Measurements from ENCODE around the gene ADAMTSL1.

ADAMTSL1 gene

DNA sequence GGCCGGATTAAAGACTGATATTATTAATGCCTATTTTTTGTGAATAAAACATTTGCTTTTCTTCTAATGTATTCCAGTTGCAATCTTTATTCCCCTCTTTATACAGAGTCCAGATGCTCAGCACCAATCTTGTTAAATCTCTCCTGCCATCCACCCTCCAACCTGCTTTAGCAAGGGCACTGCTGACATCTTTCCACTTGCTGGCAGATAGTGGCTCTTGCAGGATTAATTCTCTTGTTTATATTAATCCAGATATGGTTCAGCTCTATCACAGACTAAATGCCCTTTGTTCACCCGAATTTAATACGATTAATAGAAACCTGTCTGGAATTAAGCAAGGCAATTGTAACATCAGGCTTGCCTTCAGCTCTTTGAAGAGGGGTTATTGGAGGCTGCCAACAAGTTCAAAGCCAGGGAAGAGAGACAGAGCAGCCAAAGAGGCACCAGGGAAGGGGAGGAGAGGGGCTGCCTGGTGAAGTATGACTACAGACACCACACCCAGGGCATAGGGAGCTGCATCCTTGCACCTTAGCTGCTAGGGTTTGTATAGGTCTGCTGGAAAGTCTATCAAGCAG lies 322.8 kb downstream of the ADAMTSL1 start:
- TF ChIP-seq, protein P1, sequence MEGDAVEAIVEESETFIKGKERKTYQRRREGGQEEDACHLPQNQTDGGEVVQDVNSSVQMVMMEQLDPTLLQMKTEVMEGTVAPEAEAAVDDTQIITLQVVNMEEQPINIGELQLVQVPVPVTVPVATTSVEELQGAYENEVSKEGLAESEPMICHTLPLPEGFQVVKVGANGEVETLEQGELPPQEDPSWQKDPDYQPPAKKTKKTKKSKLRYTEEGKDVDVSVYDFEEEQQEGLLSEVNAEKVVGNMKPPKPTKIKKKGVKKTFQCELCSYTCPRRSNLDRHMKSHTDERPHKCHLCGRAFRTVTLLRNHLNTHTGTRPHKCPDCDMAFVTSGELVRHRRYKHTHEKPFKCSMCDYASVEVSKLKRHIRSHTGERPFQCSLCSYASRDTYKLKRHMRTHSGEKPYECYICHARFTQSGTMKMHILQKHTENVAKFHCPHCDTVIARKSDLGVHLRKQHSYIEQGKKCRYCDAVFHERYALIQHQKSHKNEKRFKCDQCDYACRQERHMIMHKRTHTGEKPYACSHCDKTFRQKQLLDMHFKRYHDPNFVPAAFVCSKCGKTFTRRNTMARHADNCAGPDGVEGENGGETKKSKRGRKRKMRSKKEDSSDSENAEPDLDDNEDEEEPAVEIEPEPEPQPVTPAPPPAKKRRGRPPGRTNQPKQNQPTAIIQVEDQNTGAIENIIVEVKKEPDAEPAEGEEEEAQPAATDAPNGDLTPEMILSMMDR (conservative IDR thresholded peaks at IDR 0.05): no peak
- no peak overlapping the region for H3K27ac ChIP-seq

DNA sequence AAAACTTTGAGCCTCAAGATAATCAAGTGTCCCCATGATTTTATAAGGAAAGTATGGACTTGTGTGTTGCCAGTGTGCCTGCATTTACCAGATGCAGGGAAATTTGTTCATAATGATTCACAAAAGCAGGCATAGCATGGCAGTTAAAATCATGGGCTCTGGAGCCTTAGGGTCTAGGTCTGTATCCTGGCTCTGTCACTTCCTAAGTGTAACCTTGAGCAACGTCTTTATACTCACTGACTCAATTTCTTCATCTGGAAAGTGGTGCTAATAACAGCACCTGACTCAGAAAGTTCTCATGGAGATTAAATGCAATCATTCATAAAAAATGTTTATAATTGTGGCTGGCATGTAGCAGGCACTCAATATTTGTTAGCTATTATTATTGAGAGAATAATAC lies 324.2 kb downstream of the ADAMTSL1 start:
- no peak overlapping the region for H3K27ac ChIP-seq
- TF ChIP-seq, protein P1 (conservative IDR thresholded peaks at IDR 0.05): no peak

DNA sequence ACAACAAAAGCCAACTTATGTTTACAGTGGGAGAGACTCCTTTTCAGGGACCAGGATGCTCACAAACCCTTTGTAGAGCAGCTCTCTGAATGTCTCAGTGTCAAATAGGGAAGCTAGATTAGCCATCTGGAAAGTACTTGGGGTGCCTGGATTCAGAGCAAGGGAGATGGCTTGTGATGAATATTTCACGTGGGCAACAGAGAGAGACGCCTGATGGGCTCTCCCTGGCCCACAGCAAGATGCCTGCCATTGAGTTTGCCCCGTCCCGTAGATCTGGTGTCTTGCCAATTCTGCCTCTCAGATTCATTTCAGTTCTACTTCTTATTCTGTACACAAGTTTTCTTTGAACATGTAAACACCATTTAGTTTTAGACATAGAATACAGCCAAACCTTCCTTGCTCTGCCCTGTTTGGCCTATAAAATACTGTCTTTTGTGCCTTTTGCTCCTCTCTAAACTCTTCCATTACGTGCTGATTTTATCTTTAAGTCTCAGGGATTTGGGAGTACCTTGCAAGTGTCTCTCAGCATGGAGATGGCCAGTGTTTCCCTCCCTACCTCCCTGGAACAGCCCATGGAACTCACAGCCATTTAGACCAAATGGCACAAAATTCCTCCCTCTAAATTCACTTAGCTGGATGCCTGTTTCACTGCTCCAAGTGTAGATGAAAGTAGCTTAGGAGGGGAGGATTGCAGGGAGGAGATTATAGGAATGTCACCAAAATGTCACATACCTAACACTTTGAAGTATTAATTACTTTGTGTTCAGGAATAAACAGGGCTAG lies 324.7 kb downstream of the ADAMTSL1 start:
- no peak overlapping the region for H3K27ac ChIP-seq
- TF ChIP-seq, protein P1 (conservative IDR thresholded peaks at IDR 0.05): no peak

DNA sequence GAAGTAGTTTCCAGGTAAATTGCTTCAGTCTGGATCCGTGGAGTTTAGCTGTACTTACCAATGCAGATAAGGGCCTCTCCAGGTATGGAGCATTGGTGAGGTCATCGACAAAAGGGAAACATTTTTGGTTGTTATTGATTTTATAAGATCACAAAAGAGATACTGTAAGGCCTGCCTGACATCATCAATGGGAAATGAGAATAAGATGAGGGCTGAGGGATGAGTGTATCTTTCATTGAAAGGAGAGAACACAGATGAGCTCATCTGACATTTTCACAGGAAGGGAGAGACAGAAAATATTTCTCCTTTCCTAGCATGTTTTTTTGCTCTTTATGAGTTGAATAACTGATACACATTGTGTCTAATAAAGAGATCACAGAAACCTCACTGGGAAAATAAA lies 325.5 kb downstream of the ADAMTSL1 start:
- TF ChIP-seq, protein P1 (conservative IDR thresholded peaks at IDR 0.05): no peak
- no peak overlapping the region for H3K27ac ChIP-seq

DNA sequence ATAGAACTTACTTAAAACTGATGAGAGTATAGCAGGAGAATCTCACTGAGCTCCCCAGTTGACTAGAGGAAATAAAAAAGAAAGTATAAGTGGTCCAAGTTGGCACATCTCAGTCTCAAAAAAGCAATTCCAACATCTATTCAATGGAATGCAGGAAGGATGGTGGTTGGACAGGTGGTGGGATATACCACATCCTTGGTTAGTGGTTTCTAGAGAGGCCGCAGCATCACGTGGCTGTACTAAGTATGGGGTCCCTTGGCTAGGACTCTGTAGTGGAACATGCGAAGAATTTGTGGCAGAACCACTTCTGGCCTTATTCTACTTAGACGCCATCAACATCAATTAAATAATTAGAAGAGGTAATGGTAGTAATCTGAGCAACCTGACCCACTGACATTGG lies 326.6 kb downstream of the ADAMTSL1 start:
- H3K27ac ChIP-seq: no peak overlapping the region
- TF ChIP-seq, protein P1 (conservative IDR thresholded peaks at IDR 0.05): no peak

DNA sequence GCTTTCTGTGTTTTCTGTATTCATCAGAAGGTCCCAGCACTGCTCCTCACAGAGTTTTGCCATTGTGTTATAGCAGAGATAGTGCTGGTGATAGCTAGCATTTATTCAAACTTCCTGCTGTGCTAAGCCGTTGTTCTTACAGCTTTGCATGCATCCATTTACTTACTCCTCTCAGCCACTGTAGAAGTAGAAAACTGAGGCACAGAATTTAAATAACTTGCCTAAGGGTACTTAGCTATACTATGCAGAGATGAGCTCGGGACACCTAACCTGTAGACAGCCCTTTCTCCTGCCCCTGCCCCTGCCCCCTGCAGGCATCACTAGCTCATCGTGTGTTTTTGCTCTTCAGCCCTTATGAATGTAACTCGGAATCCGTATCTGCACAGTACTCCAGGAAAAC lies 331.4 kb downstream of the ADAMTSL1 start:
- H3K27ac ChIP-seq: no peak overlapping the region
- TF ChIP-seq, protein P1 (conservative IDR thresholded peaks at IDR 0.05): no peak

DNA sequence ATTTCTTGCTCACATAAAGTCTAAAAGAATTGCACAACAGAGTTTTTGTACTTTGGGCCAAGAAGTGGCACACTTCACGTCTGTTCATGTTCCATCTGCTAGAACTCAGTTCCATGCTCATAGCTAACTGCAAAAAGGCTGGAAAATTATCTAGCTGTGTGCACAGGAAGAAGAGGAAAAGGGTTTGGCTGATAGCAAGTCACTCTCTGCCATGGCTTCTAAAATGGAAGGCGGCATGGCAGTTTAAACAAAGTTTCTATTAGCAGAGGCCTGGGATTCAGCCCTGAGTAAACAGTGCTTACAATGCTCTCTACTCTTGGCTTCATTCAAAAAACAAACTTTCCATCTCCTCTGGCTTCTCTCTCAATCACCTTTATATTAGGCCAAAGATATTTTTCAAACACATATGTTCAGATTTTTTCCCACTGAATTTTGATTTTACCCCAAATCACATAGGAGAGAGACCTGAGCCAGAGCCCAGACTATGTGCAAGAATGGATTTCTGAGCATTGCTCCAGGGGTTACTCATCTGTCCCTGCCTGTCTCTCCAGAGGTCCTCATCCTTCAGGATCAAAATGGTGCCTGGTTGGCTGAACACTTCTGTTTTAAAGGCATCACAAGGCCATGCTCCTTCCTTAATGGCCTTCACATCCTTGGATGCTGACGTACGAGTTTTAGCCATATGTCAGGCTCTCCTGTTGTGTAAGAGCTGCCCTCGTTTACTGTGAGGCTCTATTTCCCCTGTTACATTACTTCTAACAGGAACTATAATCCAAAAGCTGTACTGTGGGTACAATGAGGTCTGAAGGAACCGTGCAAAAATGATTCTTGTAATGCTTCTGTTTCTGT lies 332.5 kb downstream of the ADAMTSL1 start:
- TF ChIP-seq, protein P1 (conservative IDR thresholded peaks at IDR 0.05): no peak
- no peak overlapping the region for H3K27ac ChIP-seq
